NCI-H2227 (cell line): Measurements from ENCODE around the gene IFNA13.
A peak's percentile ranks its signal among the peaks of the same experiment; 100 is the strongest.
"Not testable (repeated sequence)": the region's sequence is repeated elsewhere in the genome, so short reads cannot be mapped to it uniquely, and the experiment has no call there.

Source experiments
- DNase-seq: peaks from one replicate; lab custom pipeline; 2025; ENCODE audit not compliant: unreplicated experiment; lab: John Stamatoyannopoulos, UW

Gene IFNA13

GRCh38 chr9:21367957-21368356, at the start of gene IFNA13:
Gene IFNA13, minus strand, starts transcription at chr9:21368057. Its CDS starts 47 bp downstream, at chr9:21368010.
- no peak for DNase-seq

GRCh38 chr9:21415493-21416267, 47.8 kb upstream of the IFNA13 start:
- DNase-seq: no peak

GRCh38 chr9:21414220-21414940, 46.5 kb upstream of the IFNA13 start:
- DNase-seq: no peak

- DNase-seq: no peak
These were observed 45.8 kb upstream of the IFNA13 start for GRCh38 chr9:21413624-21414023.

- no peak for DNase-seq
These were observed 45.3 kb upstream of the IFNA13 start for GRCh38 chr9:21413151-21413550.

GRCh38 chr9:21412107-21412506, 44.2 kb upstream of the IFNA13 start:
- no peak for DNase-seq

- no peak for DNase-seq
These were observed 41.0 kb upstream of the IFNA13 start, which contains the start of gene IFNA8 for GRCh38 chr9:21408817-21409216. Gene IFNA8, plus strand, starts transcription at chr9:21409117. Its CDS starts 60 bp downstream, at chr9:21409177.

- DNase-seq: no peak
These were observed 36.3 kb upstream of the IFNA13 start for GRCh38 chr9:21404146-21404545.

GRCh38 chr9:21402386-21403251, 34.8 kb upstream of the IFNA13 start:
- peak; percentile 6 for DNase-seq

- no peak for DNase-seq
These were observed 32.1 kb upstream of the IFNA13 start for GRCh38 chr9:21399956-21400355.

- DNase-seq: no peak
These were observed 31.2 kb upstream of the IFNA13 start for GRCh38 chr9:21398955-21399489.

GRCh38 chr9:21395778-21396717, 28.2 kb upstream of the IFNA13 start:
- peak; percentile 58 for DNase-seq

GRCh38 chr9:21392270-21392669, 24.4 kb upstream of the IFNA13 start:
- peak; percentile 12 for DNase-seq

- DNase-seq: no peak
These were observed 17.3 kb upstream of the IFNA13 start, which contains the start of gene IFNA2 for GRCh38 chr9:21385131-21385670. Gene IFNA2, minus strand, starts transcription at chr9:21385398. Its CDS starts 69 bp downstream, at chr9:21385329.

GRCh38 chr9:21383627-21384026, 15.8 kb upstream of the IFNA13 start:
- no peak for DNase-seq

GRCh38 chr9:21381448-21382339, 13.8 kb upstream of the IFNA13 start:
- no peak for DNase-seq

GRCh38 chr9:21371467-21371866, 3.6 kb upstream of the IFNA13 start:
- not testable (repeated sequence) for DNase-seq

GRCh38 chr9:21367169-21367568, 688 bp downstream of the IFNA13 start:
- DNase-seq: not testable (repeated sequence)
